Gastroesophageal sphincter (tissue), 3 donors: ENCODE measurements around the gene MAPK1IP1L.

Source experiments
- CTCF ChIP-seq, 4 experiments: fragments of 200-600 bp in 2 of 4; fragments of 450-650 bp in 2 of 4; sonication (generic) in 1 of 4; IDR thresholded peaks; one replicate each; pipeline ENCODE4 v1.5.1; 2017 to 2019; ENCODE audit warnings: antibody characterized with exemption in 4 of 4, mild to moderate bottlenecking in 2 of 4, moderate library complexity in 2 of 4
- EP300 ChIP-seq: sonication (generic); formaldehyde crosslinking; IDR thresholded peaks from one replicate; pipeline ENCODE4 v1.6.1; 2017; ENCODE audit warnings: antibody characterized with exemption, mild to moderate bottlenecking
- POLR2A ChIP-seq, 2 donors: fragments of 450-650 bp; IDR thresholded peaks; one replicate each; pipeline ENCODE4 v1.6.1; 2017; ENCODE audit warnings: antibody characterized with exemption in 2 of 2, mild to moderate bottlenecking in 2 of 2, moderate library complexity in 1 of 2
- POLR2AphosphoS5 ChIP-seq: sonication (generic); formaldehyde crosslinking; IDR thresholded peaks from one replicate; pipeline ENCODE4 v1.6.1; 2017; ENCODE audit warnings: antibody characterized with exemption

DNA sequence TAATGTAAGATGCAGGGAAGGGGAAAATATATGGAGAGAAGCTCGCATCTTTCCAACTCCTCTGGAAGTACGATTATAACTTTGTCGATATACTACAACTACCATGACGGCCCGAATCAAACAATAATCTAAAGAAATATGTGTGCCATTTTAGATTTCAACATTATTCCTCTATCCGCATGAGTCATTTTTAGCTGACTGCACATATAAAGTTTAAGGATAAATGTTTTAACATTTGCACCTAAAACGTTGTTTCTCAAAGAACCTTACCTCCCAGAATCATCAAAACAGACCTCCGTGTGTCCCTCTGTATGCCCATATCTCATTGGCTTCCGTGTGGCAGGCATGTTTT lies 25.0 kb upstream of the MAPK1IP1L start:
- no peak for TF ChIP-seq CTCF (IDR thresholded peaks at IDR 0.05)
- TF ChIP-seq POLR2A (IDR thresholded peaks at IDR 0.05), result no peak
- no peak for TF ChIP-seq POLR2AphosphoS5
- TF ChIP-seq EP300, result no peak
